ENCODE results near the gene TFDP3. TPM values are rescaled to one million over a fixed set of nuclear protein-coding genes. Genes with fewer than 3 reads are reported as not detected.

TFDP3 gene
- total and polyA plus RNA-seq, 8 donors: not detected

DNA sequence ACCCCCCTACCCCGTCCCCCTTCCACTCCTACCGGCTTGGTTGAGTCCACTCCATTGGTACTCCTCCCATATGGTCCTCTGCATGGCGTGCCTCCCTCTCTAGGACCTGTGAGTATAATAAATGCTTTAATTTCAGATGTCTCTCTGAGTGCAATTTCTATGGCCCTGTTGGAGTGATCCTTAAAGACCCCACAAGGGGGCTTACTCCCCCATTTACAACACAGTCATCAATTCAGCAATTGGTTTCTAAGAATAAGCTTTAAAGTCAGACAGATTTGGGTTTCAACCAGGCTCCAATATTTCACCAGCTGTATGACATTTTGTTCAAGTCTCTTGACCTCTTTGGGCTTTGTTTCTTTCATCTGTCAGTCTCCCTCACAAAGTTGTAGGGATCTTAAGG, 38.7 kb downstream of the TFDP3 start:
- H3K9me3 ChIP-seq: no peaks in the 10 kb centered on the region
- no peak overlapping the region for H3K4me3 ChIP-seq
- H3K36me3 ChIP-seq: no peaks in the 10 kb centered on the region
- H3K27ac ChIP-seq: no peak overlapping the region
- intact Hi-C loops (cut with DNase I; ENCODE audit: low total_unique reads): no loop called here
- H3K4me1 ChIP-seq: no peaks in the 10 kb centered on the region
- TF ChIP-seq, protein P1, sequence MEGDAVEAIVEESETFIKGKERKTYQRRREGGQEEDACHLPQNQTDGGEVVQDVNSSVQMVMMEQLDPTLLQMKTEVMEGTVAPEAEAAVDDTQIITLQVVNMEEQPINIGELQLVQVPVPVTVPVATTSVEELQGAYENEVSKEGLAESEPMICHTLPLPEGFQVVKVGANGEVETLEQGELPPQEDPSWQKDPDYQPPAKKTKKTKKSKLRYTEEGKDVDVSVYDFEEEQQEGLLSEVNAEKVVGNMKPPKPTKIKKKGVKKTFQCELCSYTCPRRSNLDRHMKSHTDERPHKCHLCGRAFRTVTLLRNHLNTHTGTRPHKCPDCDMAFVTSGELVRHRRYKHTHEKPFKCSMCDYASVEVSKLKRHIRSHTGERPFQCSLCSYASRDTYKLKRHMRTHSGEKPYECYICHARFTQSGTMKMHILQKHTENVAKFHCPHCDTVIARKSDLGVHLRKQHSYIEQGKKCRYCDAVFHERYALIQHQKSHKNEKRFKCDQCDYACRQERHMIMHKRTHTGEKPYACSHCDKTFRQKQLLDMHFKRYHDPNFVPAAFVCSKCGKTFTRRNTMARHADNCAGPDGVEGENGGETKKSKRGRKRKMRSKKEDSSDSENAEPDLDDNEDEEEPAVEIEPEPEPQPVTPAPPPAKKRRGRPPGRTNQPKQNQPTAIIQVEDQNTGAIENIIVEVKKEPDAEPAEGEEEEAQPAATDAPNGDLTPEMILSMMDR (IDR thresholded peaks at IDR 0.05): no peak
- TF ChIP-seq POLR2AphosphoS5 (IDR thresholded peaks at IDR 0.05): no peak
- TF ChIP-seq EP300 (IDR thresholded peaks at IDR 0.05): no peak
- TF ChIP-seq POLR2A (IDR thresholded peaks at IDR 0.05): no peak
- WGBS, 5 donors: 49 to 98% (median 78%) methylated on average over 3 of the region's 3 CpGs
- DNase-seq: no peak
- peaks cover 0 to 3% (median 0%) of the 10 kb centered on the region in 3 donors for H3K27me3 ChIP-seq

DNA sequence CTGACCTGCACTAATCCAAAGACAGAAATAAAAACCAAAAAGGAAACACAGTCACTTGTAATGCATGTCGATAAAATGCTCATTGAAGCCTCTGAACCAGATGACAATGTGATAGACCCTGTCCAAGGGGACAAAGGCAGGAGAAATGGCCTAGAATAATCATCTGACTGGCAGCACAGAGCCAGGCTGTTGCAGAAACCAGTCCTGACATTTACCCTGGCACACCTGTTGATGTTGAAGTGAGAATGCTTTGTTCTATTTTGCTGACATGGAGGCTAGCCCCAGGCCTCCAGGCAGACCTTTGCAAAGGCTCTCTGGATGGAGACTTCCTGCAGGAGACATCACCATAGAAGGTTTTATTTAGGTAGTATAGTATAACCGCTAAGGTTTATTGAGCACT, 41.0 kb downstream of the TFDP3 start:
- H3K4me3 ChIP-seq: no peak overlapping the region
- no peak for TF ChIP-seq POLR2A (IDR thresholded peaks at IDR 0.05)
- no peak for TF ChIP-seq POLR2AphosphoS5 (IDR thresholded peaks at IDR 0.05)
- no peak for TF ChIP-seq EP300 (IDR thresholded peaks at IDR 0.05)
- TF ChIP-seq, protein P1 (IDR thresholded peaks at IDR 0.05): no peak
- no peaks in the 10 kb centered on the region for H3K4me1 ChIP-seq
- WGBS, 5 donors: 70 to 100% (median 91%) methylated on average over 1 to 2 of the region's 2 CpGs
- no peak overlapping the region for H3K27ac ChIP-seq
- H3K9me3 ChIP-seq: no peaks in the 10 kb centered on the region
- H3K36me3 ChIP-seq: no peaks in the 10 kb centered on the region
- intact Hi-C loops (cut with DNase I; ENCODE audit: low total_unique reads): no loop called here
- no peaks in the 10 kb centered on the region for H3K27me3 ChIP-seq
- DNase-seq: no peak

DNA sequence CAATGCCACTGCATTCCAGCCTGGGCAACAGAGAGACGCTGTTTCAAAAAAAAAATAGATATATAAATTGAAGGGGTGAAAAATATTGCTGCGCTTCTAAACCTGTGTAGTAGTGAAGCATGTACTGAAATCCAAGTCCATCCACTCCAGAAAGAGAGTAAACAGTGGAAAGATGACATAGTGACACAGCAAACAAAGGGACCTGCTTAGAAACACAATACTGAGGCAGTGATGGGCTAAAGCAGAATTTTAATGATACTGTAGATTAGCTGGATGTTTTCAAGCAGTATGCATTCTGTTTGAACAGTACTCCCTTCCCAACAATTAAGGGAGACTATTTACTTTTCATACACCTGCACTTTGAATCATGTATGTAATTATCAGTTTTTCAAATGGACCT, 42.5 kb downstream of the TFDP3 start:
- Histone ChIP-seq H3K36me3 (no peaks in the 10 kb centered on the region), H3K27me3 (no peaks in the 10 kb centered on the region), H3K4me1 (no peaks in the 10 kb centered on the region), H3K27ac (no peak overlapping the region), H3K4me3 (no peak overlapping the region), H3K9me3 (no peaks in the 10 kb centered on the region)
- WGBS, 5 donors: 48 to 69% (median 59%) methylated on average over 2 of the region's 2 CpGs
- intact Hi-C loops (cut with DNase I; ENCODE audit: low total_unique reads): no loop called here
- DNase-seq: no peak
- TF ChIP-seq POLR2AphosphoS5 (IDR thresholded peaks at IDR 0.05) (no peak), EP300 (IDR thresholded peaks at IDR 0.05) (no peak), POLR2A (IDR thresholded peaks at IDR 0.05) (no peak)
- TF ChIP-seq, protein P1 (IDR thresholded peaks at IDR 0.05): no peak

DNA sequence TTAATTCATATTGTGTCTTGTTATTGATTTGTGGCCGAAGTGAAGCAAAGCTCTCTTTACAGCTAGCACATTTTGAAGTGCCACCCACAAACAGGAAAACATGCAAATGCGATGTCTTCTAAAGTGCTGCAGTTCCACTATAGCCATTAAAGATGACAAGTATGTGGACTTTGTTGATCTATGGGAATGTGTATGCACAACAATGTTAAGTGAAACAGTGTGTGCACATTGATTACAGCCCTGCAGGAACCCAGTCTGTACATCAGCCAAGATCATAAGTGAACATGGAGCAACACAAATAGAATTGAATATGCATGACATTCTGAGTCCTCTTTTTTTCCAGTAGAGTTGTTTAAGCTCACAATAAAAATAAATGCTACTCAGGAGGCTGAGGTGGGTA, 43.0 kb downstream of the TFDP3 start:
- H3K36me3 ChIP-seq: no peaks in the 10 kb centered on the region
- no peaks in the 10 kb centered on the region for H3K27me3 ChIP-seq
- H3K27ac ChIP-seq: no peak overlapping the region
- H3K4me3 ChIP-seq: no peak overlapping the region
- H3K9me3 ChIP-seq: no peaks in the 10 kb centered on the region
- no peaks in the 10 kb centered on the region for H3K4me1 ChIP-seq
- intact Hi-C loops (cut with DNase I; ENCODE audit: low total_unique reads): no loop called here
- DNase-seq: no peak
- 76 to 91% (median 81%) methylated on average over 2 of the region's 2 CpGs for WGBS, 5 donors
- TF ChIP-seq, protein P1 (IDR thresholded peaks at IDR 0.05): no peak
- TF ChIP-seq POLR2A (IDR thresholded peaks at IDR 0.05) (no peak), EP300 (IDR thresholded peaks at IDR 0.05) (no peak), POLR2AphosphoS5 (IDR thresholded peaks at IDR 0.05) (no peak)

Measured in stomach (tissue), 9 donors.